HG03196 (cell line): ENCODE data around the gene PPARA.
"Not testable (repeated sequence)": the region's sequence is repeated elsewhere in the genome, so short reads cannot be mapped to it uniquely, and the experiment has no call there.

Experiments
- ATAC-seq: cut with Tn5 transposase; IDR thresholded peaks from one replicate; pipeline ENCODE4 v1.9.1; 2021; ENCODE audit not compliant: unreplicated experiment

PPARA gene

GRCh38 chr22:46240506-46240905 lies 90.2 kb downstream of the PPARA start:
- no peak for ATAC-seq

- ATAC-seq: no peak
These were observed 90.6 kb downstream of the PPARA start for GRCh38 chr22:46240907-46241306.

- ATAC-seq: no peak
These were observed 91.2 kb downstream of the PPARA start for GRCh38 chr22:46241396-46242007.

- ATAC-seq: no peak
These were observed 91.8 kb downstream of the PPARA start for GRCh38 chr22:46242076-46242475.

GRCh38 chr22:46244771-46245170 lies 94.4 kb downstream of the PPARA start:
- ATAC-seq: no peak

- ATAC-seq: no peak
These were observed 95.2 kb downstream of the PPARA start for GRCh38 chr22:46245511-46245910.

- ATAC-seq: no peak
These were observed 95.9 kb downstream of the PPARA start for GRCh38 chr22:46246178-46246577.

- no peak for ATAC-seq
These were observed 97.2 kb downstream of the PPARA start for GRCh38 chr22:46247443-46247975.

- peak; percentile 78 for ATAC-seq
These were observed 99.9 kb downstream of the PPARA start, which contains the start of gene CDPF1 for GRCh38 chr22:46250035-46250782. Gene CDPF1 (minus strand): TSS chr22:46250293. CDS start chr22:46248284, 2,009 bp downstream.

- ATAC-seq: peak; percentile 15
These were observed 100.4 kb downstream of the PPARA start for GRCh38 chr22:46250783-46251125.

- no peak for ATAC-seq
These were observed 100.9 kb downstream of the PPARA start for GRCh38 chr22:46251266-46251665.

- no peak for ATAC-seq
These were observed 101.6 kb downstream of the PPARA start for GRCh38 chr22:46251816-46252380.

- no peak for ATAC-seq
These were observed 106.1 kb downstream of the PPARA start for GRCh38 chr22:46256358-46256958.

GRCh38 chr22:46259374-46259773 lies 109.0 kb downstream of the PPARA start:
- ATAC-seq: no peak

GRCh38 chr22:46260038-46260437 lies 109.7 kb downstream of the PPARA start:
- ATAC-seq: no peak

- no peak for ATAC-seq
These were observed 112.3 kb downstream of the PPARA start for GRCh38 chr22:46262449-46263215.

GRCh38 chr22:46263216-46263590 lies 112.9 kb downstream of the PPARA start, which contains the start of gene PKDREJ:
Gene PKDREJ (minus strand): TSS chr22:46263343. CDS start chr22:46263322, 21 bp downstream.
- ATAC-seq: no peak

GRCh38 chr22:46264520-46264919 lies 114.2 kb downstream of the PPARA start:
- not testable (repeated sequence) for ATAC-seq

- not testable (repeated sequence) for ATAC-seq
These were observed 115.3 kb downstream of the PPARA start for GRCh38 chr22:46265627-46266026.

- ATAC-seq: peak; percentile 90
These were observed 117.3 kb downstream of the PPARA start, which contains the start of gene TTC38 for GRCh38 chr22:46267431-46268279. Gene TTC38 (plus strand): TSS chr22:46268008. CDS start chr22:46268040, 32 bp downstream.
